GM06990 (cell line): ENCODE results near the gene MITF.

Experiments
- DNase-seq: peaks from one replicate; pipeline ENCODE4 v3.0.0-alpha.2; 2011; ENCODE audit not compliant: insufficient read length; ENCODE audit errors: extremely low read depth
- H3K27me3 ChIP-seq: replicated peaks from 2 replicates; pipeline ENCODE4 v1.6.0; 2011; ENCODE audit warnings: low read length; ENCODE audit not compliant: control insufficient read depth, insufficient read depth
- H3K36me3 ChIP-seq: 2 replicates; pipeline ENCODE4 v1.5.1; 2011; ENCODE audit warnings: low read length; ENCODE audit not compliant: control insufficient read depth, insufficient read depth
- H3K4me3 ChIP-seq: replicated peaks from 2 replicates; pipeline ENCODE4 v1.5.1; 2011; ENCODE audit warnings: low read depth, mild to moderate bottlenecking, control low read depth, low read length
- TF ChIP-seq, protein P1 (sequence below): IDR thresholded peaks from 2 replicates; pipeline ENCODE4 v1.5.1; 2011; ENCODE audit warnings: low read length, control low read depth, mild to moderate bottlenecking, inconsistent platforms; ENCODE audit not compliant: insufficient read depth, poor library complexity, severe bottlenecking

MITF gene

DNA sequence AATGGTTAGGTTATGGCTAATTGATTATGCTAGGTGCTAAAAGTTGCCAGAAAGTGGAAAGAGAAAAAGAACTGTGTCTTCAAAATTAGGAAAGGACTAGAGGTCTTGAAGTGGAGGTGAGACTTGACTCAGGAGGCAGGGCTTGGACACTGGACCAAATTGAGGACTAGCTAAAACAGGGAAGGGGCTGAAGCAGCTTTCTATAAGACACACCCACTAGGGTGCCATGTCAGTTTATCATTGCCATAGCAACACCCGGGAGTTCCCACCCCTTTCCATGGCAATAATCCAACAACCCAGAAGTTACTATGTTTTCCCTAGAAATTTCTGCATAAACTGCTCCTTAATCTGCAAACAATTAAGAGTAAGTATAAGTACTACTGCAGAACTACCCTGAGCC is 42.9 kb upstream of the MITF start:
- TF ChIP-seq, protein P1, sequence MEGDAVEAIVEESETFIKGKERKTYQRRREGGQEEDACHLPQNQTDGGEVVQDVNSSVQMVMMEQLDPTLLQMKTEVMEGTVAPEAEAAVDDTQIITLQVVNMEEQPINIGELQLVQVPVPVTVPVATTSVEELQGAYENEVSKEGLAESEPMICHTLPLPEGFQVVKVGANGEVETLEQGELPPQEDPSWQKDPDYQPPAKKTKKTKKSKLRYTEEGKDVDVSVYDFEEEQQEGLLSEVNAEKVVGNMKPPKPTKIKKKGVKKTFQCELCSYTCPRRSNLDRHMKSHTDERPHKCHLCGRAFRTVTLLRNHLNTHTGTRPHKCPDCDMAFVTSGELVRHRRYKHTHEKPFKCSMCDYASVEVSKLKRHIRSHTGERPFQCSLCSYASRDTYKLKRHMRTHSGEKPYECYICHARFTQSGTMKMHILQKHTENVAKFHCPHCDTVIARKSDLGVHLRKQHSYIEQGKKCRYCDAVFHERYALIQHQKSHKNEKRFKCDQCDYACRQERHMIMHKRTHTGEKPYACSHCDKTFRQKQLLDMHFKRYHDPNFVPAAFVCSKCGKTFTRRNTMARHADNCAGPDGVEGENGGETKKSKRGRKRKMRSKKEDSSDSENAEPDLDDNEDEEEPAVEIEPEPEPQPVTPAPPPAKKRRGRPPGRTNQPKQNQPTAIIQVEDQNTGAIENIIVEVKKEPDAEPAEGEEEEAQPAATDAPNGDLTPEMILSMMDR = no peak
- H3K36me3 ChIP-seq = no peaks in the 10 kb centered on the region
- no peak for DNase-seq
- no peak overlapping the region for H3K4me3 ChIP-seq
- H3K27me3 ChIP-seq = no peaks in the 10 kb centered on the region

DNA sequence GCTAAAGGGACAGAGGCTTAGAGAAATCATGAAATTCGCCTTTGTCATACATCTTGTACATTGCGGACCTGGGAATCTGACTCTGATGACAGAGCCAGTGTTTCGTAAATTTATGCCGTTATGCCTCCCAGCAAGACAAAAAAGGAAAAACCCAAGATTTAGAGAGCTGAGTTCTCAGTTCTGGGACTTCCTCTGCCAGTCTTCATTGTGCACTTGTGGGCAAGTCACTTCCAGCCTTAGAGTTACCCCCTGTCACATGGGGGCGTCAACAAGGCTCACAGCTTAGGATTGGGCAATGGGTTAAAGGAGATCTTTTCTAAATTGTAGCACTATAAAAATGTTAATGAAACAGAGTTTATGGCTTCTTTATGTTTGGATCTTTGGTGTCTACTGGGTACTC is 41.9 kb upstream of the MITF start:
- Histone ChIP-seq H3K27me3 (no peaks in the 10 kb centered on the region), H3K4me3 (no peak overlapping the region), H3K36me3 (no peaks in the 10 kb centered on the region)
- no peak for DNase-seq
- TF ChIP-seq, protein P1 = no peak

DNA sequence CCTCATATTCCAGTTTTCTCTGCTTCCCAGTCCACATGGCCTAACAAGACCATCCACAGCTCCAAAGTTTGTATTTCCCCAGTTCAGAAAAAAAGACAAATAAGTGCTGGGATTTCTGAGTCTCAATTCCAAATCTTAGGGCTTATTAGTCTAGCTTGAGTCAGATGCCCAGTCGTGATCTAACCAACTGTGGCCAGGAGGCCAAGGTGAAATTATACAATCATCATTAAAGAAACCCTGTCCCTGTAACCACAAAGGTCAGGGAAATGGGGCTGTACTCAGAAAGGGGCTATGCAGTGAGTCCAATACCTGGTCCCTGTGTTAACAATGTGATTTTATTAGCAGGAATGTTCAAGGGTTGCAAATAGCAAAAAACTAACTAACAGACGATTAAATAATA is 40.5 kb upstream of the MITF start:
- H3K36me3 ChIP-seq = no peaks in the 10 kb centered on the region
- TF ChIP-seq, protein P1 = no peak
- no peaks in the 10 kb centered on the region; the same call in 1 of the 2 replicates for H3K27me3 ChIP-seq
- H3K4me3 ChIP-seq = no peak overlapping the region
- DNase-seq = no peak

DNA sequence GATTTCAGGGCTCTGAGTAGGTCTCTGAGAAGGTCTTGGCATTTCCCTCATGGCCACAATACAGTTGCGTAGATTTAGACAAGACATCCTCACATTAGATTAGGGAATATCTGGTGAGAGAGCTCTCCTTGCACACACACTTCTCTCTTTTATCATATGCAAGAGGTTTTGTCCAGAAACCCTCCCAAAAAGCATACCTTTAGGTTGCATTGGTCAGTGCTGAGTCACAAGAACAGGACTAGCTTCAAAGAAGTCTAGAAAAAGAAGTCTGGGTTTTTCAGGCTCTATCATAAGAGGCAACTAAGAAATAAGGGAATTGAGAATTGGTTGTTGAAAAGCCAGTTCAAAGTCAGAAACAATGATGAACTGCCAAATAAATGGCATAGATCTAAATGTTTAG is 40.1 kb upstream of the MITF start:
- no peak for DNase-seq
- Histone ChIP-seq H3K4me3 (no peak overlapping the region), H3K36me3 (no peaks in the 10 kb centered on the region), H3K27me3 (no peaks in the 10 kb centered on the region; the same call in 1 of the 2 replicates)
- TF ChIP-seq, protein P1 = no peak

DNA sequence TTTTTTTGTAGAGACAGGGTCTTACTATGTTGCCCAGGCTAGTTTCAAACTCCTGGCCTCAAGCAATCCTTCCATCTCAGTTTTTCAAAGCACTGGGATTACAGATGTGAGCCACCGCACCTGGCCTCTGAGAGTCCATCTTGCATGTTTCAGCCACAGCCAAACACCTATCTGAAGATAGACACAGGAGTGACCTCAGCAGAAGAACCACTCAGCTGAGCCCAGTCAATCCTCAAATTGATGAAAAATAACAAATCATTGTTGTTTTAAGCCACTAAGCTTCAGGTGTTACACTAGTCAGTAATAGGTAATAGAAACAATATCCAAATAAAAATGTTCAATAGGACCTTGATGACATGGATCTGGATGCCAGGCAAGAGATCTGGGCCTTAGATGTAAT is 38.3 kb upstream of the MITF start:
- DNase-seq = no peak
- Histone ChIP-seq H3K4me3 (no peak overlapping the region), H3K36me3 (no peaks in the 10 kb centered on the region), H3K27me3 (no peaks in the 10 kb centered on the region; the same call in 1 of the 2 replicates)
- TF ChIP-seq, protein P1 = no peak

DNA sequence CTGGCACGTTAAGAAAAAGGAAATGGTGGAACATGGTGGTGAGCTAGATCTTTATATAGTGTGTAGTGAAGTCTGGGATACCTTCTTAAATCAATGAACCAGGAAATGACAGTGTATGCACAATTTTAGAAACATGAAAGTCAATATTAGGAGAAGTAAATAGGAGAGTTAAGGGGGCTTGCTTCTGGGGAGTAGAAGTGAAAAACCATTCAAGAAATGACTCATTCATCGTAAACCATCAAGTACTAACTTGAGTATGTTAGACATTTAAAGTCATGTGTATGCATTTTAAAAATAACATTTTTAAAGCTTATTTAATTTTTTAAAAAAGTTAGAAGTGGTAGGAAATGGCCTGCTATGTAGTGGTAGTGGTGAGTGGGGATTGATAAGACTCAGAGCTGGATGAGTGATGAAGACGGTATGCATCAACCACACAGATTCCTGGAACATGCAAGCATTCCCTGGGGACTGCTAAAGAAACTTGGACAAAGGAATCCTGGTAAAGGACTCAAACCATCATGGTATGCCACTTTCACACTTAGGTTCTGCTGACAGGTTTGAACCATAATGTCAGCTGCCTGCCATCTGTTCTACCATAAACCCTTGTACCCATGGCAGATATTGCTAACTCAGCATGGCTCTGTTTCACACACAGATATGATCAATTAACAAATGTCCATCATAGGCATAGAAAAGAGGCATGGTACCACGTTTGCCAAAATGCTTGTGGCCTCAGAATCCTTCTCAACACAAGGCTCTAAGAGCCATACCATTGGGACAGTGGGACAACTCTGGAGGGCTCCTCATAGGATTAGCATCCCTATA is 28.9 kb upstream of the MITF start:
- Histone ChIP-seq H3K36me3 (no peaks in the 10 kb centered on the region), H3K27me3 (no peaks in the 10 kb centered on the region), H3K4me3 (no peak overlapping the region)
- TF ChIP-seq, protein P1 = no peak
- DNase-seq = no peak
